ENCODE data around the gene SDK2. TPM values are rescaled to one million over a fixed set of nuclear protein-coding genes. Genes with fewer than 3 reads are reported as not detected.

SDK2 gene
- total and polyA plus RNA-seq, 2 of the 8 experiments (the other 6 are each of a cell fraction or from before 2014, with no cell fraction given), result 3.9 to 4.1 TPM

GRCh38 chr17:73566905-73567782 lies 77.1 kb downstream of the SDK2 start:
- no peaks in the 10 kb centered on the region for H3K79me1 ChIP-seq (ENCODE audit: low read depth, low read length)
- no peak overlapping the region for H3K56ac ChIP-seq (replicated peaks; ENCODE audit: insufficient read length, low read depth, low read length)
- DNase-seq (ENCODE audit: low read depth in 1 of 2, low spot score in 2 of 2), result peak; percentile 43 to 70
- POLR2A ChIA-PET (ENCODE audit: partially characterized antibody), result interaction anchor here (1.0 to 1.7 kb wide), 7 partner anchors 9 to 76 kb away, joined by 4 to 10 read pairs (median 5); no protein-coding TSS in a partner anchor
- H3K27ac ChIP-seq (ENCODE audit: low read depth, low read length), result peak overlapping the region; percentile 79
- peak overlapping the region; percentile 39 for H3K18ac ChIP-seq (ENCODE audit: extremely low read depth, low read length)
- H4K91ac ChIP-seq (replicated peaks; ENCODE audit: insufficient read length, low read length), result peak overlapping the region; percentile 71
- H3K23me2 ChIP-seq (ENCODE audit: low read depth, low read length), result no peaks in the 10 kb centered on the region
- H3K9ac ChIP-seq (replicated peaks in 1 of 4; ENCODE audit: extremely low read depth in 1 of 4, low read depth in 3 of 4, low read length in 3 of 4), result peak overlapping the region in 1 of 4 experiments; percentile 15; a peak in 2 of 7 replicates
- no peak overlapping the region for H2BK12ac ChIP-seq (ENCODE audit: low read depth, low read length)
- H3K4me3 ChIP-seq (ENCODE audit: extremely low read depth in 1 of 4, insufficient read depth in 2 of 4, low read depth in 3 of 4, low read length in 4 of 4), result peak overlapping the region in 1 of 4 experiments; percentile 41; a peak in 2 of 8 replicates
- H2AK5ac ChIP-seq (ENCODE audit: low read depth, low read length), result no peak overlapping the region
- no peak overlapping the region for H2AFZ ChIP-seq (ENCODE audit: low read length)
- H3K79me2 ChIP-seq (ENCODE audit: control insufficient read depth in 1 of 2, insufficient read depth in 2 of 2, low read length in 2 of 2), result no peaks in the 10 kb centered on the region
- no peak overlapping the region for H4K8ac ChIP-seq (ENCODE audit: extremely low read depth, insufficient read depth, low read length)
- peak overlapping the region; percentile 94 for H2BK120ac ChIP-seq (replicated peaks; ENCODE audit: low read depth, low read length)
- peak overlapping the region; percentile 2; the same call in 1 of the 2 replicates for H2BK20ac ChIP-seq (ENCODE audit: low read length)
- peak overlapping the region; percentile 38; the same call in 1 of the 2 replicates for H2BK5ac ChIP-seq (ENCODE audit: low read depth, low read length)
- no peak overlapping the region for H3K14ac ChIP-seq (ENCODE audit: insufficient read length)
- 27% methylated on average over 11 of the region's 11 CpGs; no CpG with 5 or more reads in 1 of the 2 experiments for WGBS, 2 experiments (ENCODE audit: extremely low coverage in 1 of 2, insufficient coverage in 1 of 2, insufficient read length in 1 of 2, insufficient replicate concordance in 2 of 2, low coverage in 1 of 2, low lambda C conversion rate in 2 of 2, missing lambda C conversion rate in 1 of 2)
- H3K27me3 ChIP-seq (replicated peaks in 1 of 4; ENCODE audit: control insufficient read depth in 3 of 4, extremely low read depth in 1 of 4, insufficient read depth in 3 of 4, low read length in 3 of 4), result no peaks in the 10 kb centered on the region
- CTCF ChIA-PET (ENCODE audit: partially characterized antibody), result interaction anchor here (0.7 to 3.2 kb wide), 13 partner anchors 10 to 216 kb away, joined by 3 to 15 read pairs (median 4); no protein-coding TSS in a partner anchor
- no peaks in the 10 kb centered on the region for H3K36me3 ChIP-seq (ENCODE audit: control insufficient read depth in 2 of 4, insufficient read depth in 4 of 4, low read length in 3 of 4)
- peak overlapping the region; percentile 19 for H3K4ac ChIP-seq (replicated peaks; ENCODE audit: insufficient read length, low read depth, low read length)
- no peaks in the 10 kb centered on the region for H3K9me3 ChIP-seq (ENCODE audit: insufficient read depth in 2 of 2, low read depth in 1 of 2, low read length in 1 of 2)
- H3K4me1 ChIP-seq (replicated peaks in 1 of 4; ENCODE audit: control insufficient read depth in 3 of 4, insufficient read depth in 4 of 4, low read length in 3 of 4), result peaks cover 13 to 39% (median 22%) of the 10 kb centered on the region in 4 experiments
- peak; percentile 95 for FAIRE-seq
- H4K20me1 ChIP-seq (replicated peaks in 1 of 2; ENCODE audit: control insufficient read depth in 1 of 2, insufficient read depth in 2 of 2, low read length in 2 of 2), result no peaks in the 10 kb centered on the region
- H3K4me2 ChIP-seq (ENCODE audit: insufficient read depth in 1 of 2, low read depth in 2 of 2, low read length in 2 of 2), result peak overlapping the region; percentile 23 to 50
- no peak overlapping the region for H3K23ac ChIP-seq (ENCODE audit: insufficient read length)
- 0 out of 2 replicates have a peak overlapping the region, but pooled peaks have one; percentile 25 for H2BK15ac ChIP-seq (ENCODE audit: low read length)
- H4K5ac ChIP-seq (ENCODE audit: insufficient read length, low read depth, low read length), result peak overlapping the region; percentile 82
- TF ChIP-seq SRF (IDR thresholded peaks at IDR 0.05; ENCODE audit: low read depth, low read length) (no peak), SUZ12 (IDR thresholded peaks at IDR 0.05; ENCODE audit: low read length) (no peak)
